ENCODE results near the gene PRR23E. TPM values are rescaled to one million over a fixed set of nuclear protein-coding genes. Genes with fewer than 3 reads are reported as not detected.

Gene PRR23E
- total RNA-seq, 6 experiments from 2014 or later: not detected

DNA sequence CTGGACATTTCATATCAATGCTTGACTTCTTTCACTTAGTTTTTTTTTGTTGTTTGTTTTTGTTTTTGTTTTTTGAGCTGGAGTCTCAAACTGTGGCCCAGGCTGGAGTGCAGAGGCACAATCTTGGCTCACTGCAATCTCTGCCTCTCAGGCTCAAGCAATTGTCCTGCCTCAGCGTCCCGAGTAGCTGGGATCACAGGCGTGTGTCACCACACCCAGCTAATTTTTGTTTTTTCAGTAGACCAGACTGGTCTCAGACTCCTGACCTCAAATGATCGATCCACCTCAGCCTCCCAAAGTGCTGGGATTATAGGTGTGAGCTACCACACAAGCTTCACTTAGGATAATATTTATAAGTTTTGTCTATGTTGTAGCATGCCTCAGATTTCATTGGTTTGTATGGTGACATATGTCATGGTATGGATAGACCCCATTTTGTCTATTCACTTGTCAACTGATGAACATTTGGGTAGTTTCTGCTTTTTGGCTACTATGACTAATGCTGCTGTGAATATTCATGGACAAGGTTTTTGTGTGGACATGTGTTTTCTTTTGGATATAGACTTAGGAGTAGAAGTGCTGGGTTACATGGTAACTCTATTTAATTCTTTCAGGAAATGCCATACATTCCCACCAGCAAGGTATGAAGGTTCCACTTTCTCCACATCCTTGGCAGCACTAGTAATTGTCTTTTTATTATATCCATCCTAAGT, 6.8 kb upstream of the PRR23E start:
- Histone ChIP-seq H3K27me3 (no peaks in the 10 kb centered on the region), H3K4me1 (no peaks in the 10 kb centered on the region), H3K4me3 (no peak overlapping the region), H3K36me3 (no peaks in the 10 kb centered on the region), H3K27ac (no peak overlapping the region), H3K9me3 (peaks cover 0 to 4% (median 0%) of the 10 kb centered on the region in 4 donors)
- TF ChIP-seq POLR2A (IDR thresholded peaks at IDR 0.05): no peak
- TF ChIP-seq, protein P1, sequence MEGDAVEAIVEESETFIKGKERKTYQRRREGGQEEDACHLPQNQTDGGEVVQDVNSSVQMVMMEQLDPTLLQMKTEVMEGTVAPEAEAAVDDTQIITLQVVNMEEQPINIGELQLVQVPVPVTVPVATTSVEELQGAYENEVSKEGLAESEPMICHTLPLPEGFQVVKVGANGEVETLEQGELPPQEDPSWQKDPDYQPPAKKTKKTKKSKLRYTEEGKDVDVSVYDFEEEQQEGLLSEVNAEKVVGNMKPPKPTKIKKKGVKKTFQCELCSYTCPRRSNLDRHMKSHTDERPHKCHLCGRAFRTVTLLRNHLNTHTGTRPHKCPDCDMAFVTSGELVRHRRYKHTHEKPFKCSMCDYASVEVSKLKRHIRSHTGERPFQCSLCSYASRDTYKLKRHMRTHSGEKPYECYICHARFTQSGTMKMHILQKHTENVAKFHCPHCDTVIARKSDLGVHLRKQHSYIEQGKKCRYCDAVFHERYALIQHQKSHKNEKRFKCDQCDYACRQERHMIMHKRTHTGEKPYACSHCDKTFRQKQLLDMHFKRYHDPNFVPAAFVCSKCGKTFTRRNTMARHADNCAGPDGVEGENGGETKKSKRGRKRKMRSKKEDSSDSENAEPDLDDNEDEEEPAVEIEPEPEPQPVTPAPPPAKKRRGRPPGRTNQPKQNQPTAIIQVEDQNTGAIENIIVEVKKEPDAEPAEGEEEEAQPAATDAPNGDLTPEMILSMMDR (IDR thresholded peaks at IDR 0.05): no peak
- DNase-seq (no peak), ATAC-seq (no peak)
- WGBS (ENCODE audit: insufficient coverage, low coverage, low lambda C conversion rate, missing lambda C conversion rate): 78% methylated on average over 4 of the region's 4 CpGs
- intact Hi-C loops (cut with DNase I): no loop called here

DNA sequence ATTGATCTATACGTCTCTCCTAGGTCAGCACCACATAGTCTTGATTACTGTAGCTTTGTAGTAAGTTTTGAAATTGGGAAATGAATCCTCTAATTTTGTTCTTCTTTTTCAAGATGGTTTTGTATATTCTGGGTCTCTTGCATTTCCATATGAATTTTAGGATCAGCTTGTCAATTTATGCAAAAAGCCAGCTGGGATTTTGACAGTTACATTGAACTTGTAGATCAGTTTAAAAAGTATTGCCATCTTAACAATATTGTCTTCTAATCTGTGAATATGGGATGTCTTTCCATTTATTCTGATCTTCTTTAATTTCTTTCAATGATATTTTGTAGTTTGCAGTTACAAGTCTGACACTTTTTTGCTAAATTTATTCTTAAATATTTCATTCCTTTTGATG, 5.6 kb upstream of the PRR23E start:
- Histone ChIP-seq H3K4me1 (no peaks in the 10 kb centered on the region), H3K9me3 (peaks cover 0 to 4% (median 0%) of the 10 kb centered on the region in 4 donors), H3K4me3 (no peak overlapping the region), H3K36me3 (no peaks in the 10 kb centered on the region), H3K27me3 (no peaks in the 10 kb centered on the region), H3K27ac (no peak overlapping the region)
- ATAC-seq (no peak), DNase-seq (no peak)
- intact Hi-C loops (cut with DNase I): no loop called here
- TF ChIP-seq, protein P1 (IDR thresholded peaks at IDR 0.05): no peak
- TF ChIP-seq POLR2A (IDR thresholded peaks at IDR 0.05): no peak
- WGBS (ENCODE audit: insufficient coverage, low coverage, low lambda C conversion rate, missing lambda C conversion rate): 40% methylated on average over 1 of the region's 1 CpG

DNA sequence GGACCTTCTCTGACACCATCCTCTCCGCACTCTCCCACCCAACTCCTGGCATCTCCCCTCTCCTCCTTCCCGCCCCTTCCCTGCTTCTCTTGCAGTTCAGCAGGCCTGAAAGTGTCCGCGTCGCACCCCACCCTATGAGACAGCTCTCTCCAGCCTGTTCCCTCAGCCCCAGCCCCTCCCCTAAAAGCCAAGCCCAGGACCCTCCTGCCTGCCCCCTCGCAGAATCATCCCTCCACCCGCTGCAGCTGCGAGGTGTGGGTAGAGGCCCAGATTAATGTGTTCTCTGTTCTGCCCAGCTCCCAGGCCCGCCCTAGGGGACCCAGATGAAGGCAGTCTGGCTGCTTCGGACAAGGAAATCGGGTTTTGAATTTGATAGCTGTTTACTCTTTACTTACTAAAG, 410 bp downstream of the PRR23E start:
- WGBS (ENCODE audit: insufficient coverage, low coverage, low lambda C conversion rate, missing lambda C conversion rate): 71% methylated on average over 11 of the region's 11 CpGs
- peaks cover 0 to 4% (median 0%) of the 10 kb centered on the region in 4 donors for H3K9me3 ChIP-seq
- no peak overlapping the region for H3K4me3 ChIP-seq
- intact Hi-C loops (cut with DNase I): no loop called here
- H3K36me3 ChIP-seq: no peaks in the 10 kb centered on the region
- ATAC-seq: no peak
- no peaks in the 10 kb centered on the region for H3K4me1 ChIP-seq
- H3K27ac ChIP-seq: no peak overlapping the region
- no peaks in the 10 kb centered on the region for H3K27me3 ChIP-seq
- TF ChIP-seq, protein P1 (IDR thresholded peaks at IDR 0.05): no peak
- TF ChIP-seq POLR2A (IDR thresholded peaks at IDR 0.05): no peak
- DNase-seq: no peak

DNA sequence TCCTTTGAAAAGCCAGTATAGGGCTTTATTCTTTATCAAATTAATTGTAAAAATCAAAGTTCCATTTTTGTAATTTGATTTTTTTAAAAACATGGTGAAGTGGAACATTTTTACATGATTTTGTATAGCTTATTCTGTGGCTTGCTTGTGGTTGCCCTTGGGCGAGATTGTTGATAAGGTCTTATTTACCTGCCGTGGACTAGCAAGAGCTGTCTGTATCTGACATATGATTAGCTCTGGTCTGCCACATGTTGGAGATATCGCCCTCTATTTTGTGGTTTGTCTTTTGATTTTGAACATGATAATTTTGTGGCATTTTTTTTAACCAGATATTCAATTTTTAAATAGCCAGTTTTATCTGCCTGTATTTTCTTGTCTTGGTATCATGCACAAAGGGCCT, 844 bp downstream of the PRR23E start:
- TF ChIP-seq POLR2A (IDR thresholded peaks at IDR 0.05): no peak
- TF ChIP-seq, protein P1 (IDR thresholded peaks at IDR 0.05): no peak
- Histone ChIP-seq H3K27ac (no peak overlapping the region), H3K4me3 (no peak overlapping the region), H3K9me3 (peaks cover 0 to 4% (median 0%) of the 10 kb centered on the region in 4 donors), H3K36me3 (no peaks in the 10 kb centered on the region), H3K27me3 (no peaks in the 10 kb centered on the region), H3K4me1 (no peaks in the 10 kb centered on the region)
- ATAC-seq (no peak), DNase-seq (no peak)
- intact Hi-C loops (cut with DNase I): no loop called here
- WGBS (ENCODE audit: insufficient coverage, low coverage, low lambda C conversion rate, missing lambda C conversion rate): 44% methylated on average over 3 of the region's 3 CpGs
